ENCODE measurements around the gene NRP2. TPM values are rescaled to one million over a fixed set of nuclear protein-coding genes. Genes with fewer than 3 reads are reported as not detected.

NRP2 gene
- total RNA-seq, 3 donors from 2014 or later = 18.4 to 32.0 (median 23.9) TPM

DNA sequence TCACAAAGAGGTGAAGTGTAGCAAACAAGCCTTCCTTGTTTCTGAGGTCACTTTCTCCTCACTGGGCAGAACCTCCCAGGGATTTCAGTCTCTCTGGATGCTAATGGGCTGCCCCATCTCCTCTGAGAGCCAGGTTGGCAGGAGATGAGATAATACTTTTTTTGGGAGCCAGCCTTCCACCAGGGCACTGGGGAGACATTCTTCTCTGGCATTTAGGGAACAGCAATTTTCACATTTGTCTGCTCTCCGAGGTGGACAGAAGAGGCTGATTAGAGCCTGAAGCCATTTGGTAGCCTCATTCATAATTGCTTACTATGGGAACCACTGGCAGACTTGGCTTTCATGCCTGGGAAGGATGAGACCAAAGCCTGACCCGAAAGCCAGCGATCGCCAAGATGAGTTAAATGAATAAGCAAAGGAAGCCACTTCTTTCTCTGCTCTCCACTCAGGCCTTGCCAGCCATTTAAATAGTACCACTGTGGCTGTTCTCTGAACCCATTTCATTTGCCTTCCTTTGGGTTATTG, 70.1 kb downstream of the NRP2 start:
- H3K27me3 ChIP-seq = no peaks in the 10 kb centered on the region
- no peak for TF ChIP-seq POLR2AphosphoS5 (IDR thresholded peaks at IDR 0.05)
- TF ChIP-seq, protein P1, sequence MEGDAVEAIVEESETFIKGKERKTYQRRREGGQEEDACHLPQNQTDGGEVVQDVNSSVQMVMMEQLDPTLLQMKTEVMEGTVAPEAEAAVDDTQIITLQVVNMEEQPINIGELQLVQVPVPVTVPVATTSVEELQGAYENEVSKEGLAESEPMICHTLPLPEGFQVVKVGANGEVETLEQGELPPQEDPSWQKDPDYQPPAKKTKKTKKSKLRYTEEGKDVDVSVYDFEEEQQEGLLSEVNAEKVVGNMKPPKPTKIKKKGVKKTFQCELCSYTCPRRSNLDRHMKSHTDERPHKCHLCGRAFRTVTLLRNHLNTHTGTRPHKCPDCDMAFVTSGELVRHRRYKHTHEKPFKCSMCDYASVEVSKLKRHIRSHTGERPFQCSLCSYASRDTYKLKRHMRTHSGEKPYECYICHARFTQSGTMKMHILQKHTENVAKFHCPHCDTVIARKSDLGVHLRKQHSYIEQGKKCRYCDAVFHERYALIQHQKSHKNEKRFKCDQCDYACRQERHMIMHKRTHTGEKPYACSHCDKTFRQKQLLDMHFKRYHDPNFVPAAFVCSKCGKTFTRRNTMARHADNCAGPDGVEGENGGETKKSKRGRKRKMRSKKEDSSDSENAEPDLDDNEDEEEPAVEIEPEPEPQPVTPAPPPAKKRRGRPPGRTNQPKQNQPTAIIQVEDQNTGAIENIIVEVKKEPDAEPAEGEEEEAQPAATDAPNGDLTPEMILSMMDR (IDR thresholded peaks at IDR 0.05) = no peak
- TF ChIP-seq POLR2A (IDR thresholded peaks at IDR 0.05) = no peak
- H3K27ac ChIP-seq = peak overlapping the region; percentile 57 to 58
- H3K9me3 ChIP-seq = no peaks in the 10 kb centered on the region
- DNase-seq (ENCODE audit: low spot score in 2 of 2) = no peak
- H3K36me3 ChIP-seq = no peaks in the 10 kb centered on the region
- H3K4me3 ChIP-seq = no peak overlapping the region
- peaks cover 5 to 11% of the 10 kb centered on the region in 2 donors for H3K4me1 ChIP-seq
- intact Hi-C loops (cut with DNase I; ENCODE audit: low total_unique reads) = no loop called here

DNA sequence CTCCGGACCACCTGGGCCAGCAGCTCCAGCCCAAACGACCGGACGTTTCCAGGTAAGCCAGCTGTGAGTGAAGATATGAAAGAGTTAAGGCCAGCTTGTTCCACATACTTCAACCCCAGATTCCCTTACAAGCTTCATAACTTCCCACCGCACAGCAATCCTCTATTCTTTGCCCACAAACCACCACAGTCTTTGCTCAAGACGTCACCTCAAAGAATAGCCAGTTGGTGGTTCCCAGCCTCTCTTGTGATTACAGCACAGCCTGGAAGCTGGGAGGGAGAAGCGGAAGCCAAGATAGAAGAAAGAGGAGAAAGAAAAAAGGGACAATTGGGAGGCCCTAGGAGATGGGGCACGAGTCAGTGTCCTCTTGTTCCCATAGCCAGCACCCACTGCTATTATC, 70.6 kb downstream of the NRP2 start:
- intact Hi-C loops (cut with DNase I; ENCODE audit: low total_unique reads) = no loop called here
- Histone ChIP-seq H3K27ac (peak overlapping the region; percentile 57 to 58), H3K4me1 (peaks cover 5 to 11% of the 10 kb centered on the region in 2 donors), H3K27me3 (no peaks in the 10 kb centered on the region), H3K36me3 (no peaks in the 10 kb centered on the region), H3K4me3 (no peak overlapping the region), H3K9me3 (no peaks in the 10 kb centered on the region)
- TF ChIP-seq, protein P1 (IDR thresholded peaks at IDR 0.05) = no peak
- TF ChIP-seq POLR2AphosphoS5 (IDR thresholded peaks at IDR 0.05) (no peak), POLR2A (IDR thresholded peaks at IDR 0.05) (no peak)
- DNase-seq (ENCODE audit: low spot score in 2 of 2) = no peak

DNA sequence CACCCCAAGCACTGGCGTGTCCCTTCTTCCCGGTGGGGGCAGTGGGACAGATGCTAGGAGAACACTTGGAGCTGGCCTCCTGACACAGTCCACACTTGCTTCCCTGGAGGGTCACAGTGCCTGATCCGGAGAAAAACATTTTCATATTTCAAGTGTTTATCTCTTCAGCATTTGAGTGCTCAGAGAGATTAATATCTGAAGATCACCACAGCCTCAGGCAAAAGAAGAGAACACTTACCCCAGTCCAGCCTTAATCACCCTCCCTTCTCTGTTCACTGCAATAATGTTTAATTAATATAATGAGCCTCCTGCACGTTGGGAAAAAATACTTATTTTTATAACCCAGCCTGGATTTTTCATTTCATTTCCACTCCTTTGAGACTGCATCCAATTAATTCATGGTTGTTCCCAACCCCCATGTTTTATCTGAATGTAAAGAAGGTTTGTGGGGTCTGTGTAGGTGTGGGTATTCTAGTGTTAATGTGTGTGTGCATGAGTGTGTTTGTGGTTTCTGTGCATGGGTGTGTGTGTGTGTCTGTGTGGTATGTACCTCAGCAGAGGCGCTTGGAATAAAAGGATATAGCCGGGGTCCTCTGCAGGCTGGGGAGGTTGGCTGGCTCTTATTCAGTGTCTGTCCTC, 72.1 kb downstream of the NRP2 start:
- no peaks in the 10 kb centered on the region for H3K9me3 ChIP-seq
- no peak overlapping the region for H3K4me3 ChIP-seq
- TF ChIP-seq, protein P1 (IDR thresholded peaks at IDR 0.05) = no peak
- TF ChIP-seq POLR2AphosphoS5 (IDR thresholded peaks at IDR 0.05) (no peak), POLR2A (IDR thresholded peaks at IDR 0.05) (no peak)
- H3K4me1 ChIP-seq = peaks cover 5 to 11% of the 10 kb centered on the region in 2 donors
- H3K36me3 ChIP-seq = no peaks in the 10 kb centered on the region
- DNase-seq (ENCODE audit: low spot score in 2 of 2) = no peak
- intact Hi-C loops (cut with DNase I; ENCODE audit: low total_unique reads) = no loop called here
- H3K27me3 ChIP-seq = no peaks in the 10 kb centered on the region
- peak overlapping the region; percentile 74 to 85 for H3K27ac ChIP-seq

DNA sequence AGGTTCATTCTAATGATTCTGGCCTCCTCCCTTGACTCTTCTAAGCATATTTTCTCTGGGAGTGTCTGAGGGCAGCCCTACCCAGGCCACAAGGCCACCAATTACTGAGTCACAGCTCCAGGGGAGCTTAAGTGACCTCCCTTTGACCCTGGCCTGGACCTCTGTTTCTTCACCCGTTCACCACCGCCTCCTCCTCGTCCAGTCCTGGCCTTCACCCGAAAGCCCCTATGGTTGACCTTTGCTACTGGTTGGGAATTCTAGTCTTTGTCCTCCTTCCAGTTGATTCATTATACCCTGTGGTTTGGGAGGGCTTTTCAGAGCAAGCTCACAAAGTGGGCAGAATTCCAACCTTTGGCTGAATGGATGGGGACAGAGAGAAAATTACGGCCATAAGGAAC, 72.6 kb downstream of the NRP2 start:
- H3K4me3 ChIP-seq = no peak overlapping the region
- intact Hi-C loops (cut with DNase I; ENCODE audit: low total_unique reads) = no loop called here
- H3K9me3 ChIP-seq = no peaks in the 10 kb centered on the region
- DNase-seq (ENCODE audit: low spot score in 2 of 2) = no peak
- TF ChIP-seq POLR2AphosphoS5 (IDR thresholded peaks at IDR 0.05) (no peak), POLR2A (IDR thresholded peaks at IDR 0.05) (no peak)
- TF ChIP-seq, protein P1 (IDR thresholded peaks at IDR 0.05) = no peak
- no peaks in the 10 kb centered on the region for H3K27me3 ChIP-seq
- H3K27ac ChIP-seq = peak overlapping the region; percentile 74 to 85
- no peaks in the 10 kb centered on the region for H3K36me3 ChIP-seq
- peaks cover 5 to 11% of the 10 kb centered on the region in 2 donors for H3K4me1 ChIP-seq

DNA sequence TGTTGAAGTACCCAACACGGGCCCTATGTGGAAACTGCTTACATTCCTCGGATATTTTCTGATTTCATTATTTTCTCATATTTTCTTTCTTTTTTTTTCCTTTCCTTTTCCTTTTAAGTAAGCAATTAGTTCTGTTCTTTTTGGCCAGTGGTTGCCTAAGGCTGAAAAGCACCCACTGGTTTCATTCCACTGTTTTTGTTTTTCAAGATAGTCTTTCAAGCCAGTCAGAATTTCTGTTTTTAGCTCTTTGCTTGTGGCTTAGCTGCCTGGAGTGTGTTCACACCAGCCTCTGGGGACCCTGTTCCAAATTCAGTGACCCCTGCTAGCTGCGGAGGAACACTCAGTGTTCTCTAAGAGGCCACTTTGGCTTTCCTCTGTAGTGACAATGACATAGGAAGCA, 73.6 kb downstream of the NRP2 start:
- H3K27ac ChIP-seq = peak overlapping the region; percentile 74 to 85
- no peak for DNase-seq (ENCODE audit: low spot score in 2 of 2)
- H3K36me3 ChIP-seq = no peaks in the 10 kb centered on the region
- no peak for TF ChIP-seq POLR2AphosphoS5 (IDR thresholded peaks at IDR 0.05)
- no peak for TF ChIP-seq POLR2A (IDR thresholded peaks at IDR 0.05)
- TF ChIP-seq, protein P1 (IDR thresholded peaks at IDR 0.05) = no peak
- H3K9me3 ChIP-seq = no peaks in the 10 kb centered on the region
- H3K4me1 ChIP-seq = peaks cover 5 to 11% of the 10 kb centered on the region in 2 donors
- intact Hi-C loops (cut with DNase I; ENCODE audit: low total_unique reads) = no loop called here
- no peak overlapping the region for H3K4me3 ChIP-seq
- H3K27me3 ChIP-seq = no peaks in the 10 kb centered on the region
